ENCODE data around the gene REC8. TPM values are rescaled to one million over a fixed set of nuclear protein-coding genes. Genes with fewer than 3 reads are reported as not detected.
A peak's percentile ranks its signal among the peaks of the same experiment; 100 is the strongest.

REC8 gene
- polyA plus RNA-seq, 10 donors: 5.7 to 11.6 (median 10.7) TPM

- DNase-seq: no peak
Observed at GRCh38 chr14:24182110-24182882, 10.4 kb downstream of the REC8 start.

- DNase-seq: no peak
Observed at GRCh38 chr14:24183014-24183481, 11.2 kb downstream of the REC8 start.

- no peak for DNase-seq
Observed at GRCh38 chr14:24184104-24184970, 12.5 kb downstream of the REC8 start.

GRCh38 chr14:24185026-24185425, 13.1 kb downstream of the REC8 start:
- no peak for DNase-seq

- DNase-seq: no peak
Observed at GRCh38 chr14:24185741-24186140, 13.9 kb downstream of the REC8 start.

- no peak for DNase-seq
Observed at GRCh38 chr14:24186831-24187538, 15.1 kb downstream of the REC8 start.

- DNase-seq: no peak
Observed at GRCh38 chr14:24187539-24187915, 15.6 kb downstream of the REC8 start.

GRCh38 chr14:24188251-24189058, 16.6 kb downstream of the REC8 start, which contains the start of gene IPO4:
Gene IPO4 (minus strand): TSS chr14:24188816. CDS start chr14:24188787, 29 bp downstream.
- peak; percentile 97 to 98 (median 97) for DNase-seq

- no peak for DNase-seq
Observed at GRCh38 chr14:24189059-24189375, 17.1 kb downstream of the REC8 start.

- DNase-seq: no peak
Observed at GRCh38 chr14:24189460-24189859, 17.6 kb downstream of the REC8 start.

GRCh38 chr14:24190416-24190815, 18.5 kb downstream of the REC8 start:
- no peak for DNase-seq

GRCh38 chr14:24192933-24193332, 21.1 kb downstream of the REC8 start:
- DNase-seq: no peak

GRCh38 chr14:24194186-24194872, 22.4 kb downstream of the REC8 start:
- no peak for DNase-seq

GRCh38 chr14:24194873-24195185, 22.9 kb downstream of the REC8 start:
- no peak for DNase-seq

GRCh38 chr14:24195186-24196070, 23.5 kb downstream of the REC8 start, which contains the start of gene TM9SF1:
Gene TM9SF1 (minus strand): TSS chr14:24195441. CDS start chr14:24195019, 422 bp downstream.
- peak; percentile 83 to 98 (median 94) for DNase-seq

- DNase-seq: no peak
Observed at GRCh38 chr14:24196071-24197055, 24.5 kb downstream of the REC8 start.

GRCh38 chr14:24197056-24197450, 25.2 kb downstream of the REC8 start:
- DNase-seq: no peak

GRCh38 chr14:24198814-24199524, 27.1 kb downstream of the REC8 start:
- no peak for DNase-seq

All from muscle of back (tissue), 11 donors.